Ascending aorta (tissue), 2 donors: ENCODE measurements around the gene POM121L12. TPM values are rescaled to one million over a fixed set of nuclear protein-coding genes. Genes with fewer than 3 reads are reported as not detected.

Source experiments
- DNase-seq, 2 donors: peaks; one replicate each; pipeline ENCODE4 v3.0.0-alpha.2; 2019; ENCODE audit warnings: low spot score in 2 of 2
- H3K27ac ChIP-seq, 2 donors: fragments of 200-600 bp; sonication (generic); one replicate each; pipeline ENCODE4 v1.5.1; 2016 to 2017; ENCODE audit warnings: mild to moderate bottlenecking in 1 of 2
- H3K27me3 ChIP-seq: fragments of 200-600 bp; sonication (generic); one replicate; pipeline ENCODE4 v1.5.1; 2017
- H3K36me3 ChIP-seq, 2 donors: fragments of 200-600 bp; sonication (generic); one replicate each; pipeline ENCODE4 v1.5.1; 2016
- H3K4me1 ChIP-seq, 2 donors: fragments of 200-600 bp; sonication (generic); one replicate each; pipeline ENCODE4 v1.5.1; 2016 to 2017; ENCODE audit warnings: mild to moderate bottlenecking in 1 of 2
- H3K4me3 ChIP-seq, 2 donors: fragments of 200-600 bp; sonication (generic); one replicate each; pipeline ENCODE4 v1.5.1; 2016 to 2017; ENCODE audit warnings: mild to moderate bottlenecking in 1 of 2
- H3K9me3 ChIP-seq, 2 donors: fragments of 200-600 bp; sonication (generic); one replicate each; pipeline ENCODE4 v1.5.1; 2016
- intact Hi-C: fragments of 100-400 bp; cut with DNase I; formaldehyde crosslinking; loops from one replicate; pipeline ENCODE4 v1.15.1; 2023
- total RNA-seq: library from RNA; depleted of rRNA; stranded (reverse); fragments of >200 nt; gene quantifications from one replicate; pipeline ENCODE4 v1.1.0, GENCODE V29; 2016
- TF ChIP-seq, protein P1 (sequence below), 3 experiments: fragments of 200-600 bp in 2 of 3; fragments of 450-650 bp in 1 of 3; sonication (generic) in 2 of 3; IDR thresholded peaks; one replicate each; pipeline ENCODE4 v1.5.1; 2016 to 2019; ENCODE audit warnings: antibody characterized with exemption in 3 of 3, mild to moderate bottlenecking in 1 of 3, moderate library complexity in 1 of 3

Gene POM121L12
- total RNA-seq, 1 donor from 2014 or later: not detected

DNA sequence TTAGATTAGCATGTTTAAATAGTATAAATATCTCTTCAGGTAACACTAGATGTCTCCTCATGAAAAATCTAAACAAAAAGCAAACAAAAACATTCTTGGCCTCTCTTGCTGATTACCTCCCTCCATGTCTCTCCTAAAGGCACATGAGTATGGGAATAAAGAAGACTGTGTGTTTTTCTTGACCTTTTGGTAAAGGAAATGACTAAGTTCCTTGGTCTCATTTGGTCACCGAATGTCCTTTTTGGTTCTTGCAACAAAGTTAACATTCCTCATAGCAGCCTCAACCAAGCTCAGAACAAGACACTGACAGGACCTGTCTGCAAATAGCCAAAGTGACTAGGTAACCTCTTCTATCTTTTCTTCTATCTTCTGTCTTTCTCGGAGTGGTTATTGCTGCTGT, 35.5 kb downstream of the POM121L12 start:
- DNase-seq: no peak
- no peaks in the 10 kb centered on the region for H3K9me3 ChIP-seq
- H3K27me3 ChIP-seq: no peaks in the 10 kb centered on the region
- intact Hi-C loops: no loop called here
- no peaks in the 10 kb centered on the region for H3K4me1 ChIP-seq
- no peaks in the 10 kb centered on the region for H3K36me3 ChIP-seq
- H3K27ac ChIP-seq: no peak overlapping the region
- TF ChIP-seq, protein P1, sequence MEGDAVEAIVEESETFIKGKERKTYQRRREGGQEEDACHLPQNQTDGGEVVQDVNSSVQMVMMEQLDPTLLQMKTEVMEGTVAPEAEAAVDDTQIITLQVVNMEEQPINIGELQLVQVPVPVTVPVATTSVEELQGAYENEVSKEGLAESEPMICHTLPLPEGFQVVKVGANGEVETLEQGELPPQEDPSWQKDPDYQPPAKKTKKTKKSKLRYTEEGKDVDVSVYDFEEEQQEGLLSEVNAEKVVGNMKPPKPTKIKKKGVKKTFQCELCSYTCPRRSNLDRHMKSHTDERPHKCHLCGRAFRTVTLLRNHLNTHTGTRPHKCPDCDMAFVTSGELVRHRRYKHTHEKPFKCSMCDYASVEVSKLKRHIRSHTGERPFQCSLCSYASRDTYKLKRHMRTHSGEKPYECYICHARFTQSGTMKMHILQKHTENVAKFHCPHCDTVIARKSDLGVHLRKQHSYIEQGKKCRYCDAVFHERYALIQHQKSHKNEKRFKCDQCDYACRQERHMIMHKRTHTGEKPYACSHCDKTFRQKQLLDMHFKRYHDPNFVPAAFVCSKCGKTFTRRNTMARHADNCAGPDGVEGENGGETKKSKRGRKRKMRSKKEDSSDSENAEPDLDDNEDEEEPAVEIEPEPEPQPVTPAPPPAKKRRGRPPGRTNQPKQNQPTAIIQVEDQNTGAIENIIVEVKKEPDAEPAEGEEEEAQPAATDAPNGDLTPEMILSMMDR (IDR thresholded peaks at IDR 0.05): no peak
- no peak overlapping the region for H3K4me3 ChIP-seq
